Right atrium auricular region (tissue), 2 donors: ENCODE results near the gene SUCO. TPM values are rescaled to one million over a fixed set of nuclear protein-coding genes. Genes with fewer than 3 reads are reported as not detected.
"Not testable (repeated sequence)": the region's sequence is repeated elsewhere in the genome, so short reads cannot be mapped to it uniquely, and the experiment has no call there.

ENCODE experiments used
- DNase-seq: peaks from one replicate; pipeline ENCODE4 v3.0.0-alpha.2; 2019; ENCODE audit warnings: low spot score
- H3K27ac ChIP-seq, 2 donors: fragments of 200-600 bp; sonication (generic); 1 replicate in 1 of 2; 2 replicates in 1 of 2; pipeline ENCODE4 v1.5.1; 2016 to 2019
- H3K27me3 ChIP-seq, 2 donors: fragments of 200-600 bp; sonication (generic); one replicate each; pipeline versions ENCODE4 v1.5.1 to v1.6.0; 2017 to 2019
- H3K36me3 ChIP-seq: fragments of 200-600 bp; sonication (generic); one replicate; pipeline ENCODE4 v1.5.1; 2016
- H3K4me1 ChIP-seq, 2 donors: fragments of 200-600 bp; sonication (generic); one replicate each; pipeline versions ENCODE4 v1.5.1 to v1.6.0; 2017 to 2019
- H3K4me3 ChIP-seq, 2 donors: fragments of 200-600 bp; sonication (generic); 1 replicate in 1 of 2; 2 replicates in 1 of 2; pipeline ENCODE4 v1.5.1; 2017 to 2019; ENCODE audit warnings: mild to moderate bottlenecking in 1 of 2, moderate library complexity in 1 of 2
- H3K9me3 ChIP-seq, 2 donors: fragments of 200-600 bp; sonication (generic); one replicate each; pipeline ENCODE4 v1.5.1; 2019
- CTCF ChIP-seq, 2 donors: fragments of 200-600 bp; sonication (generic); IDR thresholded peaks; one replicate each; pipeline ENCODE4 v1.5.1; 2019; ENCODE audit warnings: antibody characterized with exemption in 2 of 2
- total RNA-seq, 2 donors: library from RNA; depleted of rRNA; stranded (reverse); fragments of >200 nt; gene quantifications; one replicate each; pipeline ENCODE4 v1.1.0, GENCODE V29; 2016

The SUCO gene
- total RNA-seq, 2 donors from 2014 or later: 19.1 to 29.1 TPM

- Histone ChIP-seq H3K4me3 (no peak overlapping the region), H3K27me3 (no peaks in the 10 kb centered on the region), H3K9me3 (no peaks in the 10 kb centered on the region), H3K4me1 (no peaks in the 10 kb centered on the region), H3K36me3 (no peaks in the 10 kb centered on the region), H3K27ac (no peak overlapping the region)
- no peak for DNase-seq
- no peak for TF ChIP-seq CTCF (IDR thresholded peaks at IDR 0.05)
Measured at GRCh38 chr1:172487550-172487949, 45.4 kb upstream of the SUCO start.

GRCh38 chr1:172488393-172488792, 44.6 kb upstream of the SUCO start:
- Histone ChIP-seq H3K4me3 (no peak overlapping the region), H3K9me3 (no peaks in the 10 kb centered on the region), H3K4me1 (no peaks in the 10 kb centered on the region), H3K36me3 (no peaks in the 10 kb centered on the region), H3K27ac (no peak overlapping the region), H3K27me3 (no peaks in the 10 kb centered on the region)
- no peak for DNase-seq
- no peak for TF ChIP-seq CTCF (IDR thresholded peaks at IDR 0.05)

- H3K4me3 ChIP-seq: no peak overlapping the region
- no peaks in the 10 kb centered on the region for H3K4me1 ChIP-seq
- DNase-seq: no peak
- H3K9me3 ChIP-seq: no peaks in the 10 kb centered on the region
- no peaks in the 10 kb centered on the region for H3K36me3 ChIP-seq
- no peak overlapping the region for H3K27ac ChIP-seq
- no peaks in the 10 kb centered on the region for H3K27me3 ChIP-seq
- no peak for TF ChIP-seq CTCF (IDR thresholded peaks at IDR 0.05)
Measured at GRCh38 chr1:172489847-172490246, 43.1 kb upstream of the SUCO start.

- no peak overlapping the region for H3K27ac ChIP-seq
- DNase-seq: no peak
- H3K36me3 ChIP-seq: no peaks in the 10 kb centered on the region
- H3K4me1 ChIP-seq: peaks cover 0 to 4% of the 10 kb centered on the region in 2 donors
- no peaks in the 10 kb centered on the region for H3K27me3 ChIP-seq
- no peaks in the 10 kb centered on the region for H3K9me3 ChIP-seq
- no peak for TF ChIP-seq CTCF (IDR thresholded peaks at IDR 0.05)
- H3K4me3 ChIP-seq: no peak overlapping the region
Measured at GRCh38 chr1:172492421-172492820, 40.5 kb upstream of the SUCO start.

GRCh38 chr1:172494166-172494565, 38.8 kb upstream of the SUCO start:
- no peak overlapping the region for H3K4me3 ChIP-seq
- no peak overlapping the region for H3K27ac ChIP-seq
- no peak for TF ChIP-seq CTCF (IDR thresholded peaks at IDR 0.05)
- peaks cover 0 to 5% of the 10 kb centered on the region in 2 donors for H3K4me1 ChIP-seq
- H3K27me3 ChIP-seq: no peaks in the 10 kb centered on the region
- H3K36me3 ChIP-seq: no peaks in the 10 kb centered on the region
- DNase-seq: no peak
- H3K9me3 ChIP-seq: no peaks in the 10 kb centered on the region

GRCh38 chr1:172496127-172496526, 36.8 kb upstream of the SUCO start:
- not testable (repeated sequence) for H3K9me3 ChIP-seq, H3K27me3 ChIP-seq, DNase-seq, H3K4me1 ChIP-seq, H3K36me3 ChIP-seq, H3K4me3 ChIP-seq
- H3K27ac ChIP-seq: peak overlapping the region in 1 of 2 donors; percentile 71
